ENCODE measurements around the gene SPO11. TPM values are rescaled to one million over a fixed set of nuclear protein-coding genes. Genes with fewer than 3 reads are reported as not detected.

Gene SPO11
- total and polyA plus RNA-seq, 2 donors = not detected

DNA sequence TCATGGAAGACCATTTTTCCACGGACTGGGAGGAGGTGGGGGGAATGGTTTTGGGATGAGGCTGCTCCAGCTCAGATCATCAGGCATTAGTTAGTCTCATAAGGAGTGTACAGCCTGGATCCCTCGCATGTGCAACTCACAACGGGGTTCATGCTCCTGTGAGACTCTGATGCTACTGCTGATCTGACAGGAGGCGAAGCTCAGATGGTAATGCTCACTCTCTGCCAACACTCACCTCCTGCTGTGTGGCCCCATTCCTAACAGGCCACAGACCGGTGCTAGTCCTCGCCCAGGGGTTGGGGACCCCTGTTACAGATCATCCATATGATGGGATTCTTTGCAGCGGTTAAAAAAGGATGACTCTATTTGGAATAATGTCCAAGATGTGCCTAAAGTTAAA lies 35.6 kb upstream of the SPO11 start:
- WGBS = 76% methylated on average over 7 of the region's 7 CpGs
- H3K27ac ChIP-seq (ENCODE audit: low read depth) = no peak overlapping the region
- no peak for DNase-seq (ENCODE audit: extremely low spot score)
- H3K36me3 ChIP-seq (ENCODE audit: insufficient read depth) = no peaks in the 10 kb centered on the region
- H3K4me1 ChIP-seq (ENCODE audit: insufficient read depth) = no peaks in the 10 kb centered on the region
- H3K4me3 ChIP-seq (ENCODE audit: low read depth, low read length) = no peak overlapping the region

DNA sequence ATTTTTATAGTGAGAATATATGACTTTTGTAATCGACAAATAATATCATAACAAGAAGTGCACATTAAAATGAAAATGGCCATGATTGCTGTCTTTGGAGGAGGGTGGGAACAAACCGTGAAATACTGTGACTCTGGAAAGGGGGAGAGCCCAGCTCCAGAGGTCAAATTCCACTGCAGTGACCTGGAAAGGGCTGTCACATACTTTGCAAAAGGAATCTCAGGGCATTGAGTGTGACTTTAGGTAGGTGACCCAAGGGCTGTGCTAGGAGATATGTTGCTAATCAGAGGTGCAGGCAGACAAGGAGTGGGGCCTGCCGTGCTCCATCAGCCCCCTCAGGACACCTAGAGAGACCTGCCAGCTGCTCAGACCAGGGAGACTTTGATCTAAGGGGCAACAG lies 35.1 kb upstream of the SPO11 start:
- no peaks in the 10 kb centered on the region for H3K4me1 ChIP-seq (ENCODE audit: insufficient read depth)
- WGBS = 67% methylated on average over 3 of the region's 3 CpGs
- no peak overlapping the region for H3K4me3 ChIP-seq (ENCODE audit: low read depth, low read length)
- no peaks in the 10 kb centered on the region for H3K36me3 ChIP-seq (ENCODE audit: insufficient read depth)
- DNase-seq (ENCODE audit: extremely low spot score) = no peak
- H3K27ac ChIP-seq (ENCODE audit: low read depth) = no peak overlapping the region

DNA sequence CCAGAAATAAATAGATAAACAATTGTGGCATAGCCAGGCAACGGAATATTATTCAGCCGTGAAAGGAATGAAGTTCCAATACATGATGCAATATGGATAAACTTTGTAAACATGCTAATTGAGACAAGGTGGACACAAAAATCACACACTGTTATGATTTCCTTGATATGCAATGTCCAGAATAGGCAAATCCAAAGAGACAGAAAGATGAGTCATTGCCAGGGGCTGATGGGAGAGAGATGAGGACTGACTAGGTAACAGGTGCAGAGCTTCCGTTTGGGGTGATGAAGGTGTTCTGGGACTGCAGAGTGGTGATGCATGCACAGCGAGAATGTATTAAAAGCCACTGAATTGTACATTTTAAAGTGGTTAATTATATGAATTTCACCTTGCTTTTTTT lies 31.1 kb upstream of the SPO11 start:
- DNase-seq (ENCODE audit: extremely low spot score) = no peak
- Histone ChIP-seq H3K36me3 (ENCODE audit: insufficient read depth) (no peaks in the 10 kb centered on the region), H3K27ac (ENCODE audit: low read depth) (no peak overlapping the region), H3K4me3 (ENCODE audit: low read depth, low read length) (no peak overlapping the region), H3K4me1 (ENCODE audit: insufficient read depth) (no peaks in the 10 kb centered on the region)
- WGBS = 84% methylated on average over 4 of the region's 4 CpGs

DNA sequence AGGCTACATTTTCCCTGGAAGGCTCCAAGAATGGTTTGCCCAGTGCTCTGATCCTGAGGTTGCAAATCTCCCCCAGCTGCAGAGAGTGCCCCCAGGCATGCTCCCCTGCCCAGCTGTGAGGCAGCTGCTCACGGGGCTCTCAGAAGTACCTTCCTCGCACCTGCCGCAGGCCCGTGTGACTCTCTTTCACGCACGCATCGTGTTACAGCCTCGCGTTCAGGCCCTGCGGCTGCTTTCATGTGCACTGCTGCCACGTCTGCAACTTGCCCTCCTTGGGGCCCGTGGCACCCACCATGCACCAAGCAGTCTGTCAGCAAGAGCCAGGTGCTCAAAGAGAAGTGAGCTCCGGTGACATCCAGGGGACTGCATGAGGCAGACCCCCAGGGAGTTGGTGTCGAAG lies 28.6 kb upstream of the SPO11 start:
- Histone ChIP-seq H3K27ac (ENCODE audit: low read depth) (no peak overlapping the region), H3K36me3 (ENCODE audit: insufficient read depth) (no peaks in the 10 kb centered on the region), H3K4me3 (ENCODE audit: low read depth, low read length) (no peak overlapping the region), H3K4me1 (ENCODE audit: insufficient read depth) (no peaks in the 10 kb centered on the region)
- 76% methylated on average over 14 of the region's 14 CpGs for WGBS
- no peak for DNase-seq (ENCODE audit: extremely low spot score)

DNA sequence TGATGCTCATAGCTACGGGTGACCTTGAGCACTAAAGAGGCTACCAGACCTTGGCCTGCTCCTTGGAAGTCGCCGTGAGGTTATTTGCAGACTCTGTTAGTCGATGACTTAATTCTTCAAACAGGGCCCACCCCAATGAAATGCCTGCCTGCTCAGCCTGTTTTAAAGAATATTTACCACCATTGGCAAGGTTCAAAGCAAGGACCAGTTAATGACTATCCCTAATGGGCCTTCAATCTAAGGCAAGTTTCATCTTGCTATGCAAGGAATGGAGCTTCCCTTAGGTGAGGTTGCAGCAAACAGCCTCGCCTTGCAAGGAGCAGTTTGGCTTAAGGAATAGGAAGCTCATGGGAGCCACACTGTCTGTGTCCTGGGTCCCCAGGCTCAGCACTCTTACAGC lies 22.9 kb upstream of the SPO11 start:
- no peaks in the 10 kb centered on the region for H3K4me1 ChIP-seq (ENCODE audit: insufficient read depth)
- DNase-seq (ENCODE audit: extremely low spot score) = no peak

DNA sequence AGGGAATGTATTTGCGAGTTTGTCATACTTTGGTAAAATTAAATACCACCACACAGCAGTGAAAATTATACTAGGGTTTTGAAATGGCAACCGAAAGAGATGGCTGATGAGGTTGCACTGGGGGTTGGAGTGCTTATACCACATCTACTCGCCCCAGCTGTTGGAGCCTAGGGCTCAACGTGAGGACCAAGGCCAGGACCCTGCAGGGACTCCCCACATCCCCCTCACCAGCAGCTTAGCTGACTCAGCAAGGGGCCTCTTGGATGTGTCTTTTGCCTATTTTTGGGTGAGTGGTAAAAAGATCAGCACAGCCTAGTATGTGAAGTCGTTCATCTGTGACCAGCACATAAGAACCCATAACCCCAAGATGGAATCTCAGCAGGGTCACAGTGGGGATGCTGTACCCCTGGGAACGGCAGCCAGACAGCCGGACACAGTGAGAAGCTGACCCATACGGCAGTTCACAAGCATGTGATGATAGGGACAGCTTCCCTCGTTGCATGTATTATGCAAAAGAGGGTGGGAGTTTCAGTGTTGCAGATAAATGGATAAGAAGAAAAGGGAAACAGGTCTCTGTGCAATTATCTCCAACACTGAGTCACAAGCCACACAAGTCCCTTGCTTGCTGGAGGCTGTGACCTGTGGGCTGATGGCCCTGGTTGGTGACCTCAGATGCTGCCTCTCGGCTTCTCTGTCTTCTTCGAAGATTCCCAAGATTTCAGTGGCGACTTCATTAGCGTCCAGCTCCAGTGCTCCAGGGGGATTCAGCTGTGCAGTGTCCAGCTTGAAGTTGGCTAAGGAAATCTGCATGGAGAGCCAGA lies 20.9 kb upstream of the SPO11 start:
- WGBS = 44% methylated on average over 13 of the region's 13 CpGs
- no peak overlapping the region for H3K4me3 ChIP-seq (ENCODE audit: low read depth, low read length)
- no peaks in the 10 kb centered on the region for H3K4me1 ChIP-seq (ENCODE audit: insufficient read depth)
- H3K27ac ChIP-seq (ENCODE audit: low read depth) = no peak overlapping the region
- no peak for DNase-seq (ENCODE audit: extremely low spot score)
- no peaks in the 10 kb centered on the region for H3K36me3 ChIP-seq (ENCODE audit: insufficient read depth)

More for the DNA sequence above, 22.9 kb upstream of the SPO11 start:
- no peak overlapping the region for H3K4me3 ChIP-seq (ENCODE audit: low read depth, low read length)
- no peak overlapping the region for H3K27ac ChIP-seq (ENCODE audit: low read depth)
- H3K36me3 ChIP-seq (ENCODE audit: insufficient read depth) = no peaks in the 10 kb centered on the region
- WGBS = 83% methylated on average over 5 of the region's 5 CpGs

DNA sequence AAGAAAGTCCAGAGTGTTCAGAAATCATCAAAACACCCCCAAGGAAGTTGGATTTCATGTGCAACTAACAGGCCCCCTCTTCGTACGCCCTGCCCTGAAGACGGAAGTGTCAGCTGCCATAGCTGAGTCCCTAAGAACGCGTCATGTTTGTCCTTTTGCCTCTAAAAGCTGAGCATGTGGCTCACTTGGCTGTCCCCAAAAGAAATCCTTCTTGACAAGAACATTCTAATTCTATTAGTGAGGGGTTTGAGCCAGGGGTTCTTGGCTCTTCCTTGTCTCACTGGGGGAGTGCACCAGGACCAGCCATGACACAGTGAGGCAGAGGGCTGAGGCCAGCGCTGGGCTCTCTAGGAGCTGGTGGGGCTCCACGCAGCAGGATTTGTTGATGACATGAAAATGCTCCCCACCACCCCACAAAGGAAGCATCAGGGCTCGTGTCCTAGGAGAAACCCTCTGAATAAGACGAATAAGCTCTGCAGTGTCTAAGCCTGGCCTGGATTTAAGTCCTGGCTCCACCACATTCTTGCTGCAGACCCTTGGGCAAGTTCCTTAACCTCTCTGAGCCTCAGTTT lies 20.0 kb upstream of the SPO11 start:
- 79% methylated on average over 9 of the region's 9 CpGs for WGBS
- Histone ChIP-seq H3K27ac (ENCODE audit: low read depth) (no peak overlapping the region), H3K4me1 (ENCODE audit: insufficient read depth) (no peaks in the 10 kb centered on the region), H3K4me3 (ENCODE audit: low read depth, low read length) (no peak overlapping the region), H3K36me3 (ENCODE audit: insufficient read depth) (no peaks in the 10 kb centered on the region)
- DNase-seq (ENCODE audit: extremely low spot score) = no peak

DNA sequence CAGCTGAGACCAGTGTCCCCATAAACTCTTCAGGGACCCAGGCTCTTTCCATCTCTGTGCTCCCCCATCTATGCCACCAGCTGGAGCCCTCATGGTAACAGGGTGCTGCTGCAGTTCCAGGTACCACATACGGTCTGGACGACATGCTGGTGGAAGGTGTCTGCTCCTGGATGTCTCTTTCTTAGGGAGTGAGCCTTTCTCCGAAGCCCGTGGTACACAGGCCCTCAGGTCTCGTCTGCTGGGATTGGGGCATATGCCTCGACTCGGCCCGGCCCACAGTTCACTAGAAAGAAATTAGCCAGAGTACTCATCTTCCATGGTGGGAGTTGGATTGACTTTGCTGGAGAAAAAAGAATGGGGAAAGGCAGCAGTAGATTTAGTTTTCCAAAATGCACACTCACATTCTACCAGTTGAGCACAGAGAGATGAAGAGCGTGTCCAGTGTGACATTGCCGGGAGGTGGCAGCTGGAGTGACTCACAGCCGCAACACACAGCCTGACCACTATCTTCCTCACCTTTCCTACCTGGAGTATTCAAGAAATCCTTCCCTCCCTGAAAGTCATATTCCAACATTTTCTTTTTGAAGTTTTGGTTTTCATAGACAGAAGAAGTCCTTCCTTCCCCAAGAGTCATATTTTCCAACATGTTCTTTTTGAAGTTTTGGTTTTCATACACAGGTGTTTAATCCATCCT lies 18.6 kb upstream of the SPO11 start:
- Histone ChIP-seq H3K27ac (ENCODE audit: low read depth) (no peak overlapping the region), H3K4me1 (ENCODE audit: insufficient read depth) (no peaks in the 10 kb centered on the region), H3K4me3 (ENCODE audit: low read depth, low read length) (no peak overlapping the region), H3K36me3 (ENCODE audit: insufficient read depth) (no peaks in the 10 kb centered on the region)
- no peak for DNase-seq (ENCODE audit: extremely low spot score)
- WGBS = 96% methylated on average over 11 of the region's 11 CpGs

DNA sequence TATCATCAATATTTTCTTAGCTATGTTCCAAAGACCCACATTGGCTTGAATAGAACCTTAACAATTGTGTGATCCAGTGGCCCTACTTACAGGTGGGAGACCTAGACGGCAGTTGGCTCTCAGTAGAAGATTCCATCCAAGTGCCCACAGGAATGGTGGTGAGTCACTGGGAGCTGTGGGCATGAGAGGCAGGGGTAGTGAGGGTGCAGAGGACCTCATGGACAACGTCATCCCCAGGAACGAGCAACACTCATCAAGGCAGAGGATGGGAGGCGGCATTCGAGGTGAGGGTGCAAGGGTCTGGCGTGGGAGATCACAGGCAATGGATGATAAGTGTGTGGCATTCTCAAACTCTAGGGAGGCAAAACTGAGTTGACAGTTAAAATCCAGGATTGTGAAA lies 17.5 kb upstream of the SPO11 start:
- Histone ChIP-seq H3K4me3 (ENCODE audit: low read depth, low read length) (no peak overlapping the region), H3K4me1 (ENCODE audit: insufficient read depth) (peaks cover 2% of the 10 kb centered on the region), H3K36me3 (ENCODE audit: insufficient read depth) (no peaks in the 10 kb centered on the region), H3K27ac (ENCODE audit: low read depth) (no peak overlapping the region)
- no peak for DNase-seq (ENCODE audit: extremely low spot score)
- WGBS = 93% methylated on average over 6 of the region's 6 CpGs

DNA sequence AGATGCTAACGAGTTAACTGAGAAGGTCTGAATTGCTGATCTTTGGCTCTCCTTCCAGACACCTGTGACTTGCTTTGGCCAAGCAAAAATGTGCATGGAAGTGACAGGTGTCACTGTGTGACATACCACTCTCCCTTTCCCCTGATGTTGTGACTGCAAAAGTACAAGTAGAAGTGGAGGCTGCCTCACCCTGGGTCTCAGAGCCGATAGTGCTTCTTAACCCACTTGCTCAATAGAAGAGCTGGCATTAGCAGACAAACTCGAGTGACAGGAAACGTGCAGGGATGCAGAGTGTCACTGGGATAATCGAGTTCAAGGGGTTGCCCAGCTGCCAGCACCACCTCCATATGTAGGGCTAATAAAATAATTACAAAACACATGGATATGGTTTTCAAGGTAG lies 16.4 kb upstream of the SPO11 start:
- H3K4me3 ChIP-seq (ENCODE audit: low read depth, low read length) = no peak overlapping the region
- DNase-seq (ENCODE audit: extremely low spot score) = no peak
- H3K36me3 ChIP-seq (ENCODE audit: insufficient read depth) = no peaks in the 10 kb centered on the region
- 64% methylated on average over 5 of the region's 5 CpGs for WGBS
- H3K4me1 ChIP-seq (ENCODE audit: insufficient read depth) = peaks cover 2% of the 10 kb centered on the region
- H3K27ac ChIP-seq (ENCODE audit: low read depth) = no peak overlapping the region

DNA sequence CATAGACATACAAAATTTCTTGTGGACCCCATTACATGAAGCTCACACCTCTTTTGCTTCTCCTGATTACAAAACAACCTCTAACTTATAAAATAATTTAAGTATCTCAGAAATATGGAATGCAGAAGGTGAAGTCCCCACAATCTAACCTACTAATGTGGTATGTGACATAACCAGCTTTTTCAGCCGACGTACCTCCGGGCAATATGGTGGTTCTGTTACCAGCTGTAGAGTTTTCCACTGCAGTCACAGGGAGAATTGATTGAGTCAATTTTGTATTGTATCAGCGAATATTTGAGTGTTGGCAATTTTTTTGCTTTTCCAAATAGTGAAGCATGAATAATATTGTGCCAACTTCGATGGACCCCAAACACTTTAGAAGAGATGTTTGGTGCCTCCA lies 15.7 kb upstream of the SPO11 start:
- H3K4me1 ChIP-seq (ENCODE audit: insufficient read depth) = peaks cover 2% of the 10 kb centered on the region
- DNase-seq (ENCODE audit: extremely low spot score) = no peak
- 90% methylated on average over 5 of the region's 5 CpGs for WGBS
- H3K36me3 ChIP-seq (ENCODE audit: insufficient read depth) = no peaks in the 10 kb centered on the region
- no peak overlapping the region for H3K27ac ChIP-seq (ENCODE audit: low read depth)
- no peak overlapping the region for H3K4me3 ChIP-seq (ENCODE audit: low read depth, low read length)

DNA sequence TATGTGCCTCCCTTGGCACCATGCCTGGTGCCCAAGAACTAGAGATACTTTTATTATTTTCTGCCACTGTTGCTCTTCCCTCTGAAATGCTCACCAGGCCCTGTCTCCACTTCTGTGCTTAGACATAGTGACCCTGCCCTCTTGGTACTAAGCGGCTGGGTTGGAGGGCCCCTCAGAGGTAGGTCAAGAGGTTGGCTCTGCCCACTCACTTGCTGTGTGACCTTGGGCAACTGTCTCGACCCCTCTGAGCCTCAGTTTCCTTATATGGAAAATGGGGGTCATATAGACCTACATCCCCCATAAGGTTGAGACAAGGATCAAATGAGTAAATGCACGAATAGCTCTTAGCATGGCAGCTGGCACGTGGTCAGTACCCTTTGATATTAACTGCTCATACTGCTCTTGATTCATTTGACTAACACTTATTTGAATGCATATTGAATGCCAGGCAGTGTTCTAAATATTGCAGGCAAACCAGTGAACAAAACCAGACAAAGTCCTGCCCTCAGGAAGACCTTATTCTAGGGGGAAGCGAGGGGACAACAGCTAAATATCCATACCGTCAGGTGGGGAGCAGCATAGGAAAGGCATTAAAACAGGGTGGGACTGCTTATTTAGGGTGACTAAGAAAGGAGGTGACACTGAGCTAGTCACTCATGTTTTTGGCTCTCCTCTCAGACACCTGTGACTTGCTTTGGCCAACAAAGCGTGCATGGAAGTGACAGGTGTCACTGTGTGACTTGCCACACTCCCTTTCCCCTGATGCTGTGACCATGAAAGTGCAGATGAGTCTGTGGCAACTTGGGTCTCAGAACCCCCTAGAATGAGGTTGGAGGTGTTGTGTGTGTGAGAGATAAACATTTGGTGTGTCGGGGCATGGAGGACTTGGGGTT lies 14.3 kb upstream of the SPO11 start:
- Histone ChIP-seq H3K27ac (ENCODE audit: low read depth) (no peak overlapping the region), H3K4me1 (ENCODE audit: insufficient read depth) (peaks cover 2% of the 10 kb centered on the region), H3K36me3 (ENCODE audit: insufficient read depth) (no peaks in the 10 kb centered on the region), H3K4me3 (ENCODE audit: low read depth, low read length) (no peak overlapping the region)
- WGBS = 83% methylated on average over 8 of the region's 8 CpGs
- no peak for DNase-seq (ENCODE audit: extremely low spot score)

DNA sequence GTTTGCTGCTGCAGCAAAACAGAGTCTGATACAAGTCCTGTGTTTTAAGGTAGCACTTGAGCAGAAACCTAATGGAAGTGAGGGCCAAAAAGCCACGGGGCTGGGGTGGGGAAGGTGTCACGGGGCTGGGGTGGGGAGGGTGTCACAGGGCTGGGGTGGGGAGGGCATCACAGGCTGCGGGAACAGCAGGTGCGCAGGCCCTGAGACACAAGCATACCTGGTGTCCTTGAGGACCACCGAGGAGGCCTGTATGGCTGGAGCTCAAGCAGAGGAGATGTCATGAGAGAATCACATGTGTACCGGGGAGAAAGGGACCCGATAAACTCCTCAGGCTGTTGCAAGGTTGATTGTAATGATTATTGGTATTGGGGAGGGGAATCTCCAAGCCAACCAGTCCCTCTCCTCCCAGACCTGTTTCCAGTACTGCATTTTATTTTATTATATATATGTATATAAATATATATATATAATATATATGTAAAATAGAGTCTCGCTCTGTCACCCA lies 13.6 kb upstream of the SPO11 start:
- Histone ChIP-seq H3K27ac (ENCODE audit: low read depth) (no peak overlapping the region), H3K4me1 (ENCODE audit: insufficient read depth) (peaks cover 2% of the 10 kb centered on the region), H3K4me3 (ENCODE audit: low read depth, low read length) (no peak overlapping the region), H3K36me3 (ENCODE audit: insufficient read depth) (no peaks in the 10 kb centered on the region)
- WGBS = 90% methylated on average over 8 of the region's 8 CpGs
- no peak for DNase-seq (ENCODE audit: extremely low spot score)

Data from urinary bladder (tissue), 4 donors.